ENCODE measurements around the gene STK4.
"Not testable (repeated sequence)": the region's sequence is repeated elsewhere in the genome, so short reads cannot be mapped to it uniquely, and the experiment has no call there.

The STK4 gene

DNA sequence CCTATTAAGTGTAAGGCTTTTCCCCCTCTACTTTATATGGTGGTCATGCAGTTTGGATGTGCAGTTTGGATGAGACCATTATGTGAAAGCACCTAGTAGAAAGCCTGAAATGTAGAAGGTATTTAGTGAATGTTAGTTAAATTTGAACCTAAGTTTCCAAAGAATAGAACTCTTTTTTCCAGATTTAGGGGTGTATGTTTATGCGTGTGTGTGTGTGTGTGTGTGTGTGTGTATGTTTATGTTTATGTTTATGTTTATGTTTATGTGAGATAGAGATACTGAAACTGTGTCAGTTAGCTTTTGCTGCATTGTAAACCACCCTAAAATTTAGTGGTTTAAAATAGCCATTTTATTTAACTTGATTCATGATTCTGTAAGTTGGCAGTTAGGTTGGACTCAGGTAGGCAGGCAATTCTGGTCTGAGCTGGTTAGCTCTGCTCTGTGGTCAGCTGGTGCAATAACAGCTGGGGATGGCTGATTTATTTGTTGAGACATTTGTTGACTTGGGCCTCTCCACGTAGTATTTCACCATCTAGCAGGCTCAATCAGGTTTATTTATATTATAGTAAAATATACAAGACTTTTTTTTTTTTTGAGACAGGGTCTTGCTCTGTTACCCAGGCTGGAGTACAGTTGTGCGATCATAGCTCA lies 54.0 kb downstream of the STK4 start:
- no peaks in the 10 kb centered on the region for H3K27me3 Mint-ChIP-seq
- H3K9me3 Mint-ChIP-seq = no peaks in the 10 kb centered on the region
- peak overlapping the region; percentile 22 for H3K27ac Mint-ChIP-seq
- H3K4me1 Mint-ChIP-seq = peaks cover 26% of the 10 kb centered on the region
- ATAC-seq = no peak
- H3K36me3 Mint-ChIP-seq = peaks cover 55% of the 10 kb centered on the region
- no peak overlapping the region for H3K4me3 Mint-ChIP-seq

DNA sequence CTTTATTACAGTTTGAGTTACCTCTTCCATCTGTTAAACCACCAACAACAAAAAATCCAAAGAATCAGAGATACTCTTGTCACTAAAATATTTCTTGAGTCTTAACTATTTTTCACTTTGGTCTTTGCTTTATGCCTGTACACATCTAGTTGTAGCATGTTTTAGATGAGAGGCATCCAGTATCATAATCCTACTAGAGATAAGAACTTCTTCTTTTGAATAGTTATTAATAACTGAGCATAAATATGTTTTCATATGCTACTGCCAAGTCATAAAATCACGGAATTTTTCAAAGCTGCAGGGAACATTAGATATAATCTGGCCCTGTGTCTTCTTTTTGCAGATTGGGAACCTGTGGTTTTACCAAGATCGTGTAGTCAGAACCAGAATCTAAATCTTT lies 55.3 kb downstream of the STK4 start:
- Mint-ChIP-seq H3K36me3 (peaks cover 53% of the 10 kb centered on the region), H3K9me3 (no peaks in the 10 kb centered on the region), H3K4me1 (peaks cover 24% of the 10 kb centered on the region), H3K27me3 (no peaks in the 10 kb centered on the region), H3K4me3 (no peak overlapping the region), H3K27ac (no peak overlapping the region)
- ATAC-seq = no peak

DNA sequence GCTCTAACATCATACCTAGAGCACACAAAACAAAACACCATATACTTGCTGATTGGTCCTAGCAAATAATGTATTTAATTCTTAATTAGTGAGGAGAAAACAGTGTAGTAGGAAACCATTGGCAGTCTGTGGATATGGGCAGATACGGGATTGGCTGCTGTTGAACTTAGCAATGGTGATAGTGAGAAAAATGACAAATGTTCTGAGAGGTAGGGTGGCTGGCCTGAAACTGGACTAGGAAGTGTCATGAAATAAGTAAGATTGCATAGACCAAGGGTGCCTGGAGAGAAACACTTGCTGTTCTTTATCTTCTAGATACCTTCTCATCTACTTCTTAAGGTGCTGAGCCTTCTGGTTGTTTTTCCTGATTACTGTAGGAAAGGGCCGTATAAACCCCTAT lies 56.8 kb downstream of the STK4 start:
- not testable (repeated sequence) for H3K27me3 Mint-ChIP-seq, H3K27ac Mint-ChIP-seq, ATAC-seq, H3K9me3 Mint-ChIP-seq, H3K4me3 Mint-ChIP-seq
- H3K4me1 Mint-ChIP-seq = peaks cover 29% of the 10 kb centered on the region
- H3K36me3 Mint-ChIP-seq = peaks cover 51% of the 10 kb centered on the region

DNA sequence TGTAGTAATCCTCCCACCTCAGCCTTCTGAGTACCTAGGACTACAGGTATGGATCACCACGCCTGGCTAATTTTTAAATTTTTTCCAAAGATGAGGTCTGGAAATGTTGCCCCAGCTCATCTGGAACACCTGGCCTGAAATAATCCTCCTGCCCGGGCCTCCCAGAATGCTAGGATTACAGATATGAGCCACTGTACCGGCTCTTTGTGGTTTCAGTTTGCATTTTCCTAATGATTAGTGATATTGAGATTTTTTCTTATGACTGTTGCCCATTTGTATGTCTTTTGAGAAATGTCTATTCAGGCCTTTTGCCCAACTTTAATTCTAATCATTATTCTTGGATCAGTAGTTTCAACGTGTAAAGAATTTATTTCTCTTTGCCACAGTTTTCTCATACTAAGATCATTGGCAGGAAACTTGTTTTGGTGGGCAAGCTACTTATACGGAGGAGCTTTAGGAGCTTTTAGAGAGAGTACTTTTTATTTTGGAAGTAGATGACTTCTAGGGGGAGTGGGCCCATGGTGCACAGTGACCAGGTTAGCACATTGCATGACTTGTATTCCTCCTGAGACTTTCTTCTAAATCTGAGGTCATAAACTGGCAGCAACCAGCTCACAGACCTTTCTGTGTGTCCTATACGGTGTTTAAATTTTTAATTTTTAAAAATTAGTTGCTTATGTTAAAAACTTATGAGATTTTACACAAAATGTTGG lies 62.3 kb downstream of the STK4 start:
- H3K36me3 Mint-ChIP-seq = peaks cover 66% of the 10 kb centered on the region
- no peaks in the 10 kb centered on the region for H3K27me3 Mint-ChIP-seq
- peaks cover 51% of the 10 kb centered on the region for H3K4me1 Mint-ChIP-seq
- ATAC-seq = no peak
- no peak overlapping the region for H3K27ac Mint-ChIP-seq
- H3K9me3 Mint-ChIP-seq = no peaks in the 10 kb centered on the region
- H3K4me3 Mint-ChIP-seq = no peak overlapping the region

DNA sequence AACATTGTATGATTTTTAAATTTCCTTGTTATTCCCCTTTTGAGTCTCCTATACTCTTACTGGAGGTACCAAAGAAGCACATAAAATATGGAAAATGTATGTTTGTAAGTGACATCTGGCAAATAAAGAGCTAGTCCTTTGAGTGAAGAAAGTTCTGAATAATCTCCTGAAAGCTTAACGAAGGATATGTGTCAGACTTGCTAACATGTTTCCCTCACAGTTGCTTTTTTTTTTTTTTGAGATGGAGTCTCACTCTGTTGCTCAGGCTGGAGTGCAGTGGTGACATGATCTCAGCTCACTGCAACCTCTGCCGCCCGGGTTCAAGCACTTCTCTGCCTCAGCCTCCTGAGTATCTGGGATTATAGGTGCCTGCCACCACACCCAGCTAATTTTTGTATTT lies 63.6 kb downstream of the STK4 start:
- no peak overlapping the region for H3K4me3 Mint-ChIP-seq
- H3K36me3 Mint-ChIP-seq = peaks cover 69% of the 10 kb centered on the region
- no peaks in the 10 kb centered on the region for H3K27me3 Mint-ChIP-seq
- ATAC-seq = no peak
- no peaks in the 10 kb centered on the region for H3K9me3 Mint-ChIP-seq
- peaks cover 64% of the 10 kb centered on the region for H3K4me1 Mint-ChIP-seq
- H3K27ac Mint-ChIP-seq = no peak overlapping the region

DNA sequence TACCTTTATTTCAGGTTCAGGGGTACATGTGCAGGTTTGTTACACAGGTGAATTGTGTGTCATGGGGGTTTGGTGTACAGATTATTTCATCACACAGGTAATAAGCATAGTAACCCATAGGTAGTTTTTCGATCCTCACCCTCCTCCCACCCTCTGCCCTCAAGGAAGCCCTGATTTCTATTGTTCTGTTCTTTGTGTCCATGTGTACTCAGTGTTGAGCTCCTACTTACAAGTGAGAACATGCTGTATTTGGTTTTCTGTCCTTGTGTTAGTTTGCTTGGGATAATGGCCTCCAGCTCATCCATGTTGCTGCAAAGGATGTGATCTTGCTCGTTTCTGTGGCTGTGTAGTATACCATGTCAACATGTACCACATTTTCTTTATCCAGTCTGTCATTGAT lies 66.0 kb downstream of the STK4 start:
- H3K4me1 Mint-ChIP-seq = peaks cover 65% of the 10 kb centered on the region
- H3K9me3 Mint-ChIP-seq = no peaks in the 10 kb centered on the region
- H3K27ac Mint-ChIP-seq = no peak overlapping the region
- peaks cover 60% of the 10 kb centered on the region for H3K36me3 Mint-ChIP-seq
- no peak overlapping the region for H3K4me3 Mint-ChIP-seq
- ATAC-seq = no peak
- H3K27me3 Mint-ChIP-seq = no peaks in the 10 kb centered on the region

DNA sequence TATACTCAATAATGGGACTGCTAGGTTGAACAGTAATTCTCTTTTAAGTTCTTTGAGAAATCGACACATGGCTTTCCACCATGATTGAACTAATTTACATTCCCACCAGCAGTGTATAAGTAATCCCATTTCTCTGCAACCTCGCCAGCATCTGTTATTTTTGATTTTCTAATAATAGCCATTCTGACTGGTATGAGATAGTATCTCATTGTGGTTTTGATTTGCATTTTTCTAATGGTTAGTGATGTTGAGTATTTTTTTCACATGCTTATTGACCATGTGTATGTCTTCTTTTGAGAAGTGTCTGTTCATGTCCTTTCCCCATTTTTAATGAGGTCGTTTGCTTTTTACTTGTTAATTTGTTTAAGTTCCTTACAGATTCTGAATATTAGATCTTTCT lies 66.5 kb downstream of the STK4 start:
- H3K9me3 Mint-ChIP-seq = no peaks in the 10 kb centered on the region
- no peak overlapping the region for H3K4me3 Mint-ChIP-seq
- peaks cover 56% of the 10 kb centered on the region for H3K36me3 Mint-ChIP-seq
- no peaks in the 10 kb centered on the region for H3K27me3 Mint-ChIP-seq
- no peak overlapping the region for H3K27ac Mint-ChIP-seq
- no peak for ATAC-seq
- peaks cover 62% of the 10 kb centered on the region for H3K4me1 Mint-ChIP-seq

DNA sequence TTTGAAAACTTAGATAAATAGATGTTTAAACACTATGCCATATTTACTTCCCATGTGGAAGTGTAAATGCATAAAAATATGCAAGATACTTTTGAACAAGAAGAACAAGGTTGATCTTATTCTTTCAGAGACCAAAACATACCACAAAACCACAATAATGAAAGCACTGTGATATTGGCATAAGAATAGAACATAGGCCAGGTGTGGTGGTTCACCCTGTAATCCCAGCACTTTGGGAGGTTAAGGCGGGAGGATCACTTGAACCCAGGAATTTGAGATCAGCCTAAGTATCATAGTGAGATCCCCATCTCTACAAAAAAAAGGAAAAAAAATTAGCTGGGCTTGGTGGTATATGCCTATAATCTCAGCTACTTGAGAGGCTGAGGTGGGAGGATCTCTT lies 68.1 kb downstream of the STK4 start:
- Mint-ChIP-seq H3K36me3 (peaks cover 48% of the 10 kb centered on the region), H3K4me3 (no peak overlapping the region), H3K9me3 (no peaks in the 10 kb centered on the region), H3K4me1 (peaks cover 51% of the 10 kb centered on the region), H3K27ac (no peak overlapping the region), H3K27me3 (no peaks in the 10 kb centered on the region)
- ATAC-seq = no peak

DNA sequence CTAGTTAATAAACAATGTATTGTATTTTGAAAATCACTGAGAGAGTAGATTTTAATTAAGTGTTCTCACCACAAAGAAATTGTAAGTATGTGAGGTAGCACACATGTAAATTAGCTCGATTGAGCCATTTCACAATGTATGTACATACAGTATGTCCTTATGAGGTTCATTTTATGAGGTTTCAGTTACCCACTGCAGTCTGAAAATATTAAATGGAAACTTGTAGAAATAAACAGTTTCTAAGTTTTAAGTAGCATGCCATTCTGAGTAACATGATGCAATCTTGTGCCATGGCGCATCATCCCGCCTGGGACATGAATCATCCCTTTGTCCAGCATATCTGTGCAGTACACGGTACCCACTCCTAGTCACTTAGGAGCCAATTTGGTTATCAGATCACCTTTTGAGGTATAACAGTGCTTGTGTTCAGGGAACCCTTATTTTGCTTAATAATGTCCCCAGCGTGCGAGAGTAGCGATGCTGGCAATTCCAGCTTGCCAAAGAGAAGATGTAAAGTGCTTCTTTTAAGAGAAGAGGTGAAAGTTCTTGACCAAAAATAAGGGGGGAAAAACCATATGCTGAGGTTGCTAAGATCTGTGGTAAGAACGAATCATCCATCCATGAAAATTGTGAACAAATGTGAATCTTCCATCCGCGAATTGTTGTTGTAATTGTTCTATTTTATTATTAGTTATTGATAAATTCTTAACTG lies 69.9 kb downstream of the STK4 start:
- H3K36me3 Mint-ChIP-seq = peaks cover 60% of the 10 kb centered on the region
- H3K4me3 Mint-ChIP-seq = no peak overlapping the region
- H3K9me3 Mint-ChIP-seq = no peaks in the 10 kb centered on the region
- ATAC-seq = no peak
- no peak overlapping the region for H3K27ac Mint-ChIP-seq
- no peaks in the 10 kb centered on the region for H3K27me3 Mint-ChIP-seq
- H3K4me1 Mint-ChIP-seq = peaks cover 63% of the 10 kb centered on the region

DNA sequence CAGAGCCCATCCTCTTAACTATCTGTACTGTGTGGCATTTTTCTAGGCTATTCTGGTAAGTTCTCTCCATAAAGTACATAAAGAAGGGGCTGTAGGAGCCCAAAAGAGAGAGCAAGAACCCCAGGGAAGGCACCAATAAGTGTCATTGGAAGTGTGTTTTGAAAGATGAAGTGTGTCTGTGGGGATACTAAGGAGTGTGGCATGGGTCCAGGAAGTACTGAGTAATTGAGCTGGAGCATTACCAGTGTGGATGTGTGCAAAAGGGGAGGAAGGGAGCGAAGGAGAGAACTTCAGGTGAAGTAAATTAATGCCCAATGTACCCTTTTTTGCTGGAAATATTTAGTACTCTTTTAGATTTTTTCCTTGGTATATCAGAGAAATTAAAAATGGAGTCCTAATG lies 70.7 kb downstream of the STK4 start:
- no peaks in the 10 kb centered on the region for H3K27me3 Mint-ChIP-seq
- H3K4me3 Mint-ChIP-seq = no peak overlapping the region
- no peaks in the 10 kb centered on the region for H3K9me3 Mint-ChIP-seq
- H3K4me1 Mint-ChIP-seq = peaks cover 63% of the 10 kb centered on the region
- H3K27ac Mint-ChIP-seq = no peak overlapping the region
- peaks cover 58% of the 10 kb centered on the region for H3K36me3 Mint-ChIP-seq
- no peak for ATAC-seq

DNA sequence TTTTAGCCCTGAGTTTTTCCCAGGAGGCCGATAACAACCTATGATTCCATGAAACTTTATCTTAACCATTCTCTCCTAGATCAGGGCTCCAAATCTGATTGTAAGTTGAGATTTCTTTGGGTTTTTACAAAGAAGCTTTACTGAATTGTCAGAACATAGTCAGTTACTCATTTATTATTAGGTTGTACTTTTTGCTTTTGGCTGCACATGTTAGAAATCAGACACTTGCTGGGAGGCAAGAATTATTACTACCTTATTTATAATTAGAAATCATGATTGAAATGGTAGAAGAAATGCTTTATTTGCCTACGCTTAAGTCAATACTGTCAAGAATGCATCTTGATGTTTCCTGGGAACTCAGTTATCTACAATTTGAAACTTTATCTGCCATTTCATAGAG lies 71.3 kb downstream of the STK4 start:
- Mint-ChIP-seq H3K27ac (no peak overlapping the region), H3K36me3 (peaks cover 58% of the 10 kb centered on the region), H3K4me1 (peaks cover 65% of the 10 kb centered on the region), H3K9me3 (no peaks in the 10 kb centered on the region), H3K27me3 (no peaks in the 10 kb centered on the region), H3K4me3 (no peak overlapping the region)
- ATAC-seq = no peak

DNA sequence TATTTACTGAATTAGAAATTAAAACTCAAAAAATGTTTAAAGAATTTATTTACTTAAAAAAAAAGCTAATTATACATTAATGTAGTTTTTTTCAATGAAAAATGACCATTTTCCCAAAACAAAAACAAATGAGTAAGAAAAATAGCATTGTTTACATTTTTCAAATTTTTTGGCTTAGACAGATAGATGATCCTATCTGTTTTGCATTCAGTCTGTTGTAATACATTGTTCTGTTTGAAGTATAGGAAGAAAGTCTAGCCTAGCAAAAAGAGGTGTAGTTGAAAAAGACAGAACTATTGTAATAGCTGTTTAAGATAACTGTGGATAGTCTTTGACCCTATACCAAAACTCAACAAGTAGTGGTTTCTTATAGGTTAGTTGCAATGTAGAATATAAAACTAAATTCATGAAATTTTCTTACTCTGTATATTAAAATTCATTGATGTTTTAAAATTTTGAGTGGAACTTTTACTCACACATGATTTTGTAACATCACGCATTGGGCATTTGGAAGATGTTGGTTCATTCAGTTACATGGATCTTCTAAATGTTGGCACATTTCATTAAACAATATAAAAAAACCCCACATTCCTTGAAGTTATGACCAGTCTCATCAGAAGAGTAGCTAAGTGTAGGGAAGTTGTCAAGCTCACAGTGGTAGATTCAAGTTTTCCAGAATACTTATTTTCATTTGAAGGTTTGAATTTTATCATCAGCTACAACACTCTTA lies 72.6 kb downstream of the STK4 start:
- peaks cover 61% of the 10 kb centered on the region for H3K36me3 Mint-ChIP-seq
- no peak for ATAC-seq
- no peaks in the 10 kb centered on the region for H3K9me3 Mint-ChIP-seq
- H3K4me1 Mint-ChIP-seq = peaks cover 62% of the 10 kb centered on the region
- no peaks in the 10 kb centered on the region for H3K27me3 Mint-ChIP-seq
- no peak overlapping the region for H3K27ac Mint-ChIP-seq
- no peak overlapping the region for H3K4me3 Mint-ChIP-seq

DNA sequence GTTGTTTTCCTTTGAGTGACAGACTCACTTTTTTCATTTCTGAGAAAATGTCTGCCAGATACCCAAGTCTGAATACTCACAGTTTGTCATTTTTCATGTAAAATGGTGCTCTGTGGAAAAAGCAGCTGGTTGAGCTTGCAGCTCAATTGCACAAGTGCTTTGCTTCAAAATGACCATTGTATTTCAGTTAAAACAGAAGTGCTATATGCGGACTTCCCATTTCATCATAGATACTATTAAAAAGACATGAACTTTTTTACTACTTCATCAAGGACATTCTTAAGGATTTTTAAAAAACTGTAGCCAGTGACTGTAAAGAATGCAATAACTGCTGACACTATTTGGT lies 73.1 kb downstream of the STK4 start:
- no peaks in the 10 kb centered on the region for H3K9me3 Mint-ChIP-seq
- no peak overlapping the region for H3K4me3 Mint-ChIP-seq
- peaks cover 65% of the 10 kb centered on the region for H3K36me3 Mint-ChIP-seq
- ATAC-seq = no peak
- H3K4me1 Mint-ChIP-seq = peaks cover 62% of the 10 kb centered on the region
- H3K27me3 Mint-ChIP-seq = no peaks in the 10 kb centered on the region
- no peak overlapping the region for H3K27ac Mint-ChIP-seq

DNA sequence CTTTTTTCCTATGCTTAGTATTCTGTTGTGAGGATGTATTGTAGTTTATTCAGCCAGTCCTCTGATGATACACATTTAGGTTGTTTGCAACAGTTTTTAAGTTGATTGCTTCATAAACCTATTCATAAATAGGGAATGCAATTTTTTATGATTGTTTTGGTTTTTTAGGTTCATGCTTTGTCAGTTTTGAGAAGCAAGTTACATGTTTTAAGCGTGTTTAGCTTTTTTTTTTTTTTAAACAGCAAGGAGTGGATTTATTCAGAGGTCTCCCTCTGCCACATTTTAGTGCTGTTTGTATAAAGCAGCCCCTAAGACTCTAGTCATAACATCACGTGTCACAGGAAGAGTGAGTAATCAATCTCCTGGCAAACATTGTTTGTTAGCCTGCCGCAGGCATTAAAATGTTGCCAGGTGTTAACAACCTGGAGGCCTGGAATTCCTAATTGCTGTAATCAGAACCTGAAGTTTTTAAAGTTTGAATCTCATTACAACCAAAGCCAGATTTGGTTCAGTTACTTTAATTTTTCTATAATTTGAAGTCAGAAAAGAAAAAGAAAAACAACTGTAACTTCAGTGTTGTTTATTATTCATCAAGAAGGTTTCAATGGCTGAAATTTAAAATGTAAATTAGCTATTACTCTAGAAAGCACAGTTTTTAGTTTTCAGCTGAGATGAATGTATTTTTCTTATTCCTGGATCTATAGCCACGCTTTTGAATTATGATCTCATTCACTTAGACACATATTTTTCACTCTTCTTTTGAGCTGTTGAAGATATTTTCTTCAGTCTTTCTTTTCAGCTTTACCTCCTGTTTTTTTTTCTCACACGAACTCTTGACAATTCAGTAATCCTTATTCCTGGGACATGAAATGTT lies 75.4 kb downstream of the STK4 start:
- Mint-ChIP-seq H3K4me3 (no peak overlapping the region), H3K27ac (peak overlapping the region; percentile 57), H3K4me1 (peaks cover 52% of the 10 kb centered on the region), H3K36me3 (peaks cover 62% of the 10 kb centered on the region), H3K27me3 (no peaks in the 10 kb centered on the region), H3K9me3 (no peaks in the 10 kb centered on the region)
- ATAC-seq = no peak

DNA sequence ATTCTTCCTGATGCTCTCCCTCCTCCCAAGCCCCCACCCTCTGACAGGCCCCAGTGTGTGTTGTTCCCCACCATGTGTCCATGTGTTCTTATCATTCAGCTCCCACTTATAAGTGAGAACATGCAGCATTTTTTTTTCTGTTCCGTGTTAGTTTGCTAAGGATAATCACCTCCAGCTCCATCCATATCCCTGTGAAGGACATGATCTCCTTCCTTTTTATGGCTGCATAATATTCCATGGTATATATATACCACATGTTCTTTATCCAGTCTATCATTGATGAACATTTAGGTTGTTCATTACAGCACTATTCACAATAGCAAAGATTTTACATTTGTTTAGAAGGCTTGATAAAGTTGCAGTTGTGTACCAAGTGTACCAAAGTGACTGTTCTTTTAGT lies 76.7 kb downstream of the STK4 start:
- no peaks in the 10 kb centered on the region for H3K27me3 Mint-ChIP-seq
- ATAC-seq = no peak
- peak overlapping the region; percentile 57 for H3K27ac Mint-ChIP-seq
- no peak overlapping the region for H3K4me3 Mint-ChIP-seq
- H3K4me1 Mint-ChIP-seq = peaks cover 51% of the 10 kb centered on the region
- peaks cover 57% of the 10 kb centered on the region for H3K36me3 Mint-ChIP-seq
- H3K9me3 Mint-ChIP-seq = no peaks in the 10 kb centered on the region

All from stimulated activated memory B cell treated with anti-CD40 and anti-IgM and Interleukin-4, amounts not matched to agents 10 μg/mL and 1 μg/mL and 100 μg/mL, for 72 hours (primary cell).